Tibial artery (tissue), 4 donors: Measurements from ENCODE around the gene GNG3.
A peak's percentile ranks its signal among the peaks of the same experiment; 100 is the strongest.
"Not testable (repeated sequence)": the region's sequence is repeated elsewhere in the genome, so short reads cannot be mapped to it uniquely, and the experiment has no call there.

Source experiments
- DNase-seq, 2 donors: peaks; one replicate each; pipeline ENCODE4 v3.0.0-alpha.2; 2019
- H3K27ac ChIP-seq, 2 donors: fragments of 200-600 bp; sonication (generic) in 1 of 2; 1 replicate in 1 of 2; 2 replicates in 1 of 2; pipeline ENCODE4 v1.5.1; 2018 to 2019; ENCODE audit warnings: mild to moderate bottlenecking in 1 of 2
- H3K27me3 ChIP-seq, 2 donors: fragments of 200-600 bp; sonication (generic) in 1 of 2; one replicate each; pipeline versions ENCODE4 v1.5.1 to v1.6.0; 2016 to 2019
- H3K36me3 ChIP-seq, 3 donors: fragments of 200-600 bp; sonication (generic) in 2 of 3; one replicate each; pipeline ENCODE4 v1.5.1; 2016 to 2019; ENCODE audit warnings: mild to moderate bottlenecking in 2 of 3
- H3K4me1 ChIP-seq, 4 donors: fragments of 200-600 bp; sonication (generic) in 2 of 4; 1 replicate in 3 of 4; 2 replicates in 1 of 4; pipeline ENCODE4 v1.5.1; 2016 to 2019
- H3K4me3 ChIP-seq, 2 donors: fragments of 200-600 bp; sonication (generic) in 1 of 2; 1 replicate in 1 of 2; 2 replicates in 1 of 2; pipeline ENCODE4 v1.5.1; 2018 to 2019; ENCODE audit warnings: mild to moderate bottlenecking in 2 of 2
- H3K9me3 ChIP-seq, 3 donors: fragments of 200-600 bp; sonication (generic) in 1 of 3; one replicate each; pipeline ENCODE4 v1.5.1; 2016 to 2019
- intact Hi-C: fragments of 100-400 bp; cut with DNase I; formaldehyde crosslinking; loops from one replicate; pipeline ENCODE4 v1.15.0; 2023; ENCODE audit warnings: low total_unique reads
- TF ChIP-seq, protein P1 (sequence below), 2 experiments: fragments of 200-600 bp in 1 of 2; fragments of 450-650 bp in 1 of 2; IDR thresholded peaks; one replicate each; pipeline ENCODE4 v1.5.1; 2017 to 2019; ENCODE audit warnings: antibody characterized with exemption in 2 of 2, mild to moderate bottlenecking in 1 of 2, moderate library complexity in 1 of 2

GNG3 gene

DNA sequence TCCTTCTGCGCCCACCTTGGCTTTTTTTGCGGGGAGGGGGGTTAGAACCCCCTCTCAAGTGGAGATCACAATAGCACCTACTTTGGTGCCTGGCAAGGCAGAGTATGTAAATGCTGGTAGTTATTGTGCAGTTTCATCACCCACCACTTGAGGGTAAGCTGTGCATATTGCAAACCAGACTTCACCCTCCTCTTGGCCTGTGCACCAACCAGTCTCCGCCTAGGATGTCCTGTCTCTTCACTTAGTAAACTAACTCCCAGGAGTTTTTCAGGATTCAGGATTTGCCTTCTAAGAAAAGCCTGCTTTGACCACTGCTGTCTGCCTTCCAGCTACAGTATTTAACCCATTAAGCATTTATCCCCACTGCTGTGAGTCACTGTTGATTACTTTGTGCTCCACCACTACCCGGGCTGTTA is 26.6 kb upstream of the GNG3 start:
- no peak overlapping the region for H3K4me3 ChIP-seq
- peaks cover 13 to 22% (median 21%) of the 10 kb centered on the region in 3 donors for H3K36me3 ChIP-seq
- peaks cover 0 to 29% (median 20%) of the 10 kb centered on the region in 4 donors for H3K4me1 ChIP-seq
- TF ChIP-seq, protein P1, sequence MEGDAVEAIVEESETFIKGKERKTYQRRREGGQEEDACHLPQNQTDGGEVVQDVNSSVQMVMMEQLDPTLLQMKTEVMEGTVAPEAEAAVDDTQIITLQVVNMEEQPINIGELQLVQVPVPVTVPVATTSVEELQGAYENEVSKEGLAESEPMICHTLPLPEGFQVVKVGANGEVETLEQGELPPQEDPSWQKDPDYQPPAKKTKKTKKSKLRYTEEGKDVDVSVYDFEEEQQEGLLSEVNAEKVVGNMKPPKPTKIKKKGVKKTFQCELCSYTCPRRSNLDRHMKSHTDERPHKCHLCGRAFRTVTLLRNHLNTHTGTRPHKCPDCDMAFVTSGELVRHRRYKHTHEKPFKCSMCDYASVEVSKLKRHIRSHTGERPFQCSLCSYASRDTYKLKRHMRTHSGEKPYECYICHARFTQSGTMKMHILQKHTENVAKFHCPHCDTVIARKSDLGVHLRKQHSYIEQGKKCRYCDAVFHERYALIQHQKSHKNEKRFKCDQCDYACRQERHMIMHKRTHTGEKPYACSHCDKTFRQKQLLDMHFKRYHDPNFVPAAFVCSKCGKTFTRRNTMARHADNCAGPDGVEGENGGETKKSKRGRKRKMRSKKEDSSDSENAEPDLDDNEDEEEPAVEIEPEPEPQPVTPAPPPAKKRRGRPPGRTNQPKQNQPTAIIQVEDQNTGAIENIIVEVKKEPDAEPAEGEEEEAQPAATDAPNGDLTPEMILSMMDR (IDR thresholded peaks at IDR 0.05) = peak; percentile 39 to 45
- no peaks in the 10 kb centered on the region for H3K27me3 ChIP-seq
- no peaks in the 10 kb centered on the region for H3K9me3 ChIP-seq
- intact Hi-C loops = no loop called here
- H3K27ac ChIP-seq = peak overlapping the region in 1 of 2 donors; percentile 6
- DNase-seq = peak in 1 of 2 donors; percentile 56

DNA sequence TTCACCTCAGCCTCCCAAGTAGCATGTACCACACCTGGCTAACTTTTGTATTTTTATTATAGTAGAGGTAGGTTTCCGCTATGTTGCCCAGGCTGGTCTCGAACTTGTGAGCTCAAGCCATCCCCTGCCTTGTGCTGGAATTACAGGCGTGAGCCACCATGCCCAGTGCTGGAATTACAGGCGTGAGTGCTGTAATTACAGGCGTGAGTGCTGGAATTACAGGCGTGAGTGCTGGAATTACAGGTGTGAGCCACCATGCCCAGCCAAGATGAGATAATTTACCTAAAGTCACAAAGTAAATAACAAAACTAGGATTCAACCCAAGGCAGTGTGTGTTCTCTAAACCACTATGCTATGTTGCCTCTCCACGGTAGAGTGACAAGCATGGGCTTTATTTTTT is 25.0 kb upstream of the GNG3 start:
- TF ChIP-seq, protein P1 (IDR thresholded peaks at IDR 0.05) = no peak
- intact Hi-C loops = no loop called here
- DNase-seq = no peak

DNA sequence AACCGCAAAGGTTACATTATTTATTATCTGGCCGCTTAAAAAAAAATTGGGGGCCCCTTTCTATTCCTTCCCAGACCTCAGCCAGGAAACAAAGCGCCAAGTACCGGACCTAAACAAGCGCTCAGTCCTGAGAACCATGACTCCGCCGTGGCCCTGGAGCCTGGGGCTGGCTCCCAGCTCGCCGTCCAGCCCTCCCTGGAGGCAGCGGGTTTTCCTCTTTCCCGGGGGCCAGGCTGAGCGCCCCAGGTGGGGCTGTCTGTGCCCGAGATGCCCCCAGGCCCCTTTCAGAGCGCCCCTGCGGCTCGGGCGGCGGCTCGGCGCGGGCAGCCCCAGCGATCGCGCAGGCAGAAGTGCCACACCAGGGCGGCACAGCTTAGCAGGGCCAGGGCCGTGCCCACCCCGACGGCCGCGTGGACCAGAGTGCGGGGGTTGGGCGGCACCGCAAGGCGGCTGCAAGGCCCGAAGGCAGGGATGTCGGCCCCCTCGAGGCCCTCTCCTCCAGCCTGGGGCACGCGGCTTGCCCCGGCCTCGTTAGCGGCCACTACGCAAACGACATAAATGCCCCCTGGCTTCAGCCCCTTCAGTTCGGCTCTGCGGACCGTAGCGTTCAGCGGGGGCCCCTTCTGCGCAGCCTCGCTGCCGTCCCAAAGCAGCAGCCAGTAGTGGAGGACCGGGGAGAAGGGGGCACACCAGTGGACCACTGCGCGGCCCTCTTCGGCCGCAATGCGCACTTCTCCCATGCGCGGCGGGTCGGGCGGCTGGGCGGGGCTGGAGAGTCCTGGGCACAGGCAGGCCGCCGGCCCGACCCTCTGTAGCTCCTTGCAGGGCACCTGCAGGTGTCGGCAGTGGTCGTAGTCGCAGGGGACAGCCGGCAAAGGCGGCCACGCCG is 19.7 kb upstream of the GNG3 start:
- H3K4me3 ChIP-seq = peak overlapping the region; percentile 15 to 22
- DNase-seq = no peak
- intact Hi-C loops = no loop called here

More for the DNA sequence above, 25.0 kb upstream of the GNG3 start:
- Histone ChIP-seq H3K9me3 (no peaks in the 10 kb centered on the region), H3K27ac (no peak overlapping the region), H3K36me3 (peaks cover 5% of the 10 kb centered on the region in 3 donors), H3K27me3 (peaks cover 0 to 8% of the 10 kb centered on the region in 2 donors), H3K4me1 (peaks cover 0 to 19% (median 14%) of the 10 kb centered on the region in 4 donors), H3K4me3 (no peak overlapping the region)

DNA sequence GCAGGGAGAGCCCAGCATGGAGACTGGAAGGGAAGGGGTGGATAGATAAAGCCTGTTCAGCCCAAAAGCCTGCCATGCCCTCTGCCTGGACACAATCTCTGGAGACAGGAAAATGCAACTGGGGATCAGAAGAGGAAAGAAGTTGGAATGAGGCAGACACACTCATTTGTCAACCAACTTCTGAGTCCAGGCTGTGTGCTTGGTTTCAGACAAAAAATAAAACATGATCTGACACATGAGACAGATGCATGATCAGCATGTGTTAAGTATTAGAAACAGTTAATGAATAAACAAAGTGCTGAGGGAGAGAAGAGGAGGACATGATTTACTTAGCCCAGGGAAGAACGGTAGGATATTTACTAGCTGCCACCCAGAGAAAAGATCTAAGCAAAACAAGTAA is 19.0 kb upstream of the GNG3 start:
- TF ChIP-seq, protein P1 (IDR thresholded peaks at IDR 0.05) = no peak
- Histone ChIP-seq H3K9me3 (no peaks in the 10 kb centered on the region), H3K27me3 (peaks cover 0 to 16% of the 10 kb centered on the region in 2 donors), H3K4me3 (peak overlapping the region in 1 of 2 donors; percentile 22), H3K27ac (no peak overlapping the region), H3K36me3 (peaks cover 22 to 40% (median 28%) of the 10 kb centered on the region in 3 donors), H3K4me1 (peaks cover 0 to 15% (median 4%) of the 10 kb centered on the region in 4 donors)
- intact Hi-C loops = no loop called here
- DNase-seq = no peak

More for the DNA sequence above, 19.7 kb upstream of the GNG3 start:
- H3K4me1 ChIP-seq = peaks cover 0 to 15% (median 4%) of the 10 kb centered on the region in 4 donors
- peaks cover 14 to 33% (median 24%) of the 10 kb centered on the region in 3 donors for H3K36me3 ChIP-seq
- TF ChIP-seq, protein P1 (IDR thresholded peaks at IDR 0.05) = no peak
- H3K9me3 ChIP-seq = no peaks in the 10 kb centered on the region
- peaks cover 0 to 16% of the 10 kb centered on the region in 2 donors for H3K27me3 ChIP-seq
- peak overlapping the region in 1 of 2 donors; percentile 20 for H3K27ac ChIP-seq

DNA sequence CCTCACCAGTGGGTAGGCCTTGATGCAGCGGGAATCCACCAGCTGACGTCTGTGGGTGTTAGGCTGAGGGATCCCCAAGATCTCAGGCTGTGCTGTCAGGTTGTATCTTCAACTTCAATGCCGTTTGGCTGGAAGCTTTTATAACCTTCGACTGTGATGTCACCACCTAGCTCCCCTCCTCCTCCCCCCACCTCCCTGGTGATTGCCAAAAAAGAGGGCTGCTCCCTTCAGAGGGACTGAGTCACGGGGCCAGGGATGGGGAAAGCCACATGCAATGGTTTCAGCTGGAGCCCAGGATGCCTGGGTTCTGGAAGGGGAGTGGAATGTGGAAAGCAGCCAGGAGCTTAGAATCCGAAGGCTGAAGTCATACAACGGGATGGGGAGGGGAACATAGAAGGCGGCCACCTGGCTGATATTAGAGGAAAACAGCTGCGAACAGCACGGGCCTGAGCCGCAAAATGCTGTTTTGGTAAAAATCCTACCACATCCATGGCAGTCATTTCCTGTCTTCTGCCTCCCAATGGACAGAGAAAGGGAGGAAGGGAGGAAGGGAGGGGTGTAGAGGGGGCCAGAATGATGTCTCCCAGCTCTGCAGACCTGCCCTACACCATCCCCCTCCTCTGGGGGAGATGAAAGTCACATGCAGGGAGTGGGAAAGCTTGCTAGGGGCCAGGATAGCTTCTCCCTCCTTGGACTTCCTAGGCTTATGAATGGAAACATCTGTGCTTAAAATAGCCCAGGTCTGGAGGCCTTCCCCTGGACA is 17.9 kb upstream of the GNG3 start, which contains the start of gene LRRN4CL:
Gene LRRN4CL (minus strand): TSS at position 110 of the 763 bp plus-strand sequence. CDS start 1,022 bp downstream, outside the sequence.
- peak; percentile 86 to 90 for DNase-seq
- Histone ChIP-seq H3K4me1 (peaks cover 0 to 15% (median 4%) of the 10 kb centered on the region in 4 donors), H3K27me3 (peaks cover 0 to 16% of the 10 kb centered on the region in 2 donors), H3K36me3 (peaks cover 23 to 48% (median 30%) of the 10 kb centered on the region in 3 donors), H3K9me3 (no peaks in the 10 kb centered on the region), H3K27ac (peak within 1 kb of the TSS in 1 of 2 donors; percentile 18), H3K4me3 (peak within 1 kb of the TSS in 1 of 2 donors; percentile 22)
- intact Hi-C loops = loop anchor here (10.0 kb wide), 1 partner anchor 295 kb away; no protein-coding TSS in a partner anchor
- TF ChIP-seq, protein P1 (IDR thresholded peaks at IDR 0.05) = no peak

DNA sequence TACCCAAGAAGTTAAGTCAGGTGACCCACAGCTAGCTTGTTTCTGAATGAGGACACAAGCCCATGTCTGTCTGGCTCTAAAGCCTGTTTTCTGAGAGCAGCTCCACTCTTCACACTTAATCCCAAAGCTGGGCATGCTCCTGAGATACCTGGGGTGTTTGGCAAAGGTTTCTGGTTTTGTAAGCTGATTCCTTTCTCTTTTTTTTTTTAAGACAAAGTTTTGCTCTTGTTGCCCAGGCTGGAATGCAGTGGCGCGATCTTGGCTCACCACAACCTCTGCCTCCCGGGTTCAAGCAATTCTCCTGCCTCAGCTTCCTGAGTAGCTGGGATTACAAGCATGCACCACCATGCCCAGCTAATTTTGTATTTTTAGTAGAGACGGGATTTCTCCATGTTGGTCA is 13.9 kb upstream of the GNG3 start:
- not testable (repeated sequence) for H3K9me3 ChIP-seq, H3K27me3 ChIP-seq, H3K27ac ChIP-seq, DNase-seq, H3K4me3 ChIP-seq
- intact Hi-C loops = loop anchor here (10.0 kb wide), 1 partner anchor 299 kb away; no protein-coding TSS in a partner anchor
- Histone ChIP-seq H3K4me1 (peaks cover 0 to 11% (median 0%) of the 10 kb centered on the region in 4 donors), H3K36me3 (peaks cover 23 to 48% (median 30%) of the 10 kb centered on the region in 3 donors)
